ENCODE results near the gene NCAPD2.

The NCAPD2 gene

GRCh38 chr12:6540181-6540877 is 46.4 kb downstream of the NCAPD2 start:
- Histone ChIP-seq H3K9ac (ENCODE audit: insufficient read length, low read depth) (peak overlapping the region; percentile 65), H3K4me1 (ENCODE audit: insufficient read depth, insufficient read length) (peaks cover 33% of the 10 kb centered on the region), H3K4me3 (ENCODE audit: insufficient read length, low read depth) (no peak overlapping the region), H3K36me3 (ENCODE audit: insufficient read depth, insufficient read length, low read length) (peaks cover 88% of the 10 kb centered on the region), H3K9me3 (ENCODE audit: insufficient read depth, low read length) (no peaks in the 10 kb centered on the region), H3K27me3 (ENCODE audit: insufficient read depth, insufficient read length) (no peaks in the 10 kb centered on the region)
- peak; percentile 91 for DNase-seq (ENCODE audit: low read depth, low spot score)
- TF ChIP-seq YY1 (IDR thresholded peaks at IDR 0.05; ENCODE audit: insufficient read depth, insufficient read length) (no peak), SUZ12 (IDR thresholded peaks at IDR 0.05; ENCODE audit: extremely low read depth, insufficient read depth, insufficient read length) (no peak), ZNF274 (IDR thresholded peaks at IDR 0.05; ENCODE audit: low read depth, low read length) (no peak)

GRCh38 chr12:6541371-6542165 is 47.7 kb downstream of the NCAPD2 start:
- TF ChIP-seq ZNF274 (IDR thresholded peaks at IDR 0.05; ENCODE audit: low read depth, low read length) (no peak), SUZ12 (IDR thresholded peaks at IDR 0.05; ENCODE audit: extremely low read depth, insufficient read depth, insufficient read length) (no peak), YY1 (IDR thresholded peaks at IDR 0.05; ENCODE audit: insufficient read depth, insufficient read length) (no peak)
- no peaks in the 10 kb centered on the region for H3K9me3 ChIP-seq (ENCODE audit: insufficient read depth, low read length)
- DNase-seq (ENCODE audit: low read depth, low spot score), result no peak
- H3K4me1 ChIP-seq (ENCODE audit: insufficient read depth, insufficient read length), result peaks cover 29% of the 10 kb centered on the region
- H3K4me3 ChIP-seq (ENCODE audit: insufficient read length, low read depth), result no peak overlapping the region
- H3K9ac ChIP-seq (ENCODE audit: insufficient read length, low read depth), result peak overlapping the region; percentile 51
- H3K36me3 ChIP-seq (ENCODE audit: insufficient read depth, insufficient read length, low read length), result peaks cover 86% of the 10 kb centered on the region
- no peaks in the 10 kb centered on the region for H3K27me3 ChIP-seq (ENCODE audit: insufficient read depth, insufficient read length)

- no peaks in the 10 kb centered on the region for H3K27me3 ChIP-seq (ENCODE audit: insufficient read depth, insufficient read length)
- H3K36me3 ChIP-seq (ENCODE audit: insufficient read depth, insufficient read length, low read length), result peaks cover 86% of the 10 kb centered on the region
- TF ChIP-seq ZNF274 (IDR thresholded peaks at IDR 0.05; ENCODE audit: low read depth, low read length) (no peak), YY1 (IDR thresholded peaks at IDR 0.05; ENCODE audit: insufficient read depth, insufficient read length) (no peak), SUZ12 (IDR thresholded peaks at IDR 0.05; ENCODE audit: extremely low read depth, insufficient read depth, insufficient read length) (no peak)
- DNase-seq (ENCODE audit: low read depth, low spot score), result no peak
- H3K9me3 ChIP-seq (ENCODE audit: insufficient read depth, low read length), result no peaks in the 10 kb centered on the region
- H3K4me3 ChIP-seq (ENCODE audit: insufficient read length, low read depth), result no peak overlapping the region
- H3K4me1 ChIP-seq (ENCODE audit: insufficient read depth, insufficient read length), result peaks cover 22% of the 10 kb centered on the region
- no peak overlapping the region for H3K9ac ChIP-seq (ENCODE audit: insufficient read length, low read depth)
Observed at GRCh38 chr12:6542209-6543009, 48.5 kb downstream of the NCAPD2 start.

- H3K4me3 ChIP-seq (ENCODE audit: insufficient read length, low read depth), result no peak overlapping the region
- H3K27me3 ChIP-seq (ENCODE audit: insufficient read depth, insufficient read length), result no peaks in the 10 kb centered on the region
- H3K4me1 ChIP-seq (ENCODE audit: insufficient read depth, insufficient read length), result peaks cover 41% of the 10 kb centered on the region
- H3K36me3 ChIP-seq (ENCODE audit: insufficient read depth, insufficient read length, low read length), result peaks cover 89% of the 10 kb centered on the region
- H3K9me3 ChIP-seq (ENCODE audit: insufficient read depth, low read length), result no peaks in the 10 kb centered on the region
- no peak for DNase-seq (ENCODE audit: low read depth, low spot score)
- H3K9ac ChIP-seq (ENCODE audit: insufficient read length, low read depth), result no peak overlapping the region
- TF ChIP-seq ZNF274 (IDR thresholded peaks at IDR 0.05; ENCODE audit: low read depth, low read length) (no peak), YY1 (IDR thresholded peaks at IDR 0.05; ENCODE audit: insufficient read depth, insufficient read length) (no peak), SUZ12 (IDR thresholded peaks at IDR 0.05; ENCODE audit: extremely low read depth, insufficient read depth, insufficient read length) (no peak)
Observed at GRCh38 chr12:6546016-6546415, 52.1 kb downstream of the NCAPD2 start.

GRCh38 chr12:6547566-6547965 is 53.7 kb downstream of the NCAPD2 start:
- no peak overlapping the region for H3K4me3 ChIP-seq (ENCODE audit: insufficient read length, low read depth)
- TF ChIP-seq SUZ12 (IDR thresholded peaks at IDR 0.05; ENCODE audit: extremely low read depth, insufficient read depth, insufficient read length) (no peak), ZNF274 (IDR thresholded peaks at IDR 0.05; ENCODE audit: low read depth, low read length) (no peak), YY1 (IDR thresholded peaks at IDR 0.05; ENCODE audit: insufficient read depth, insufficient read length) (no peak)
- H3K27me3 ChIP-seq (ENCODE audit: insufficient read depth, insufficient read length), result no peaks in the 10 kb centered on the region
- peak overlapping the region; percentile 21 for H3K9ac ChIP-seq (ENCODE audit: insufficient read length, low read depth)
- H3K4me1 ChIP-seq (ENCODE audit: insufficient read depth, insufficient read length), result peaks cover 44% of the 10 kb centered on the region
- peaks cover 89% of the 10 kb centered on the region for H3K36me3 ChIP-seq (ENCODE audit: insufficient read depth, insufficient read length, low read length)
- H3K9me3 ChIP-seq (ENCODE audit: insufficient read depth, low read length), result no peaks in the 10 kb centered on the region
- no peak for DNase-seq (ENCODE audit: low read depth, low spot score)

GRCh38 chr12:6547987-6548386 is 54.1 kb downstream of the NCAPD2 start:
- TF ChIP-seq ZNF274 (IDR thresholded peaks at IDR 0.05; ENCODE audit: low read depth, low read length) (no peak), YY1 (IDR thresholded peaks at IDR 0.05; ENCODE audit: insufficient read depth, insufficient read length) (no peak), SUZ12 (IDR thresholded peaks at IDR 0.05; ENCODE audit: extremely low read depth, insufficient read depth, insufficient read length) (no peak)
- Histone ChIP-seq H3K4me3 (ENCODE audit: insufficient read length, low read depth) (no peak overlapping the region), H3K9ac (ENCODE audit: insufficient read length, low read depth) (peak overlapping the region; percentile 57), H3K27me3 (ENCODE audit: insufficient read depth, insufficient read length) (no peaks in the 10 kb centered on the region), H3K4me1 (ENCODE audit: insufficient read depth, insufficient read length) (peaks cover 45% of the 10 kb centered on the region), H3K36me3 (ENCODE audit: insufficient read depth, insufficient read length, low read length) (peaks cover 87% of the 10 kb centered on the region), H3K9me3 (ENCODE audit: insufficient read depth, low read length) (no peaks in the 10 kb centered on the region)
- DNase-seq (ENCODE audit: low read depth, low spot score), result peak; percentile 88

Data from NT2/D1 (cell line).